Activated CD4-positive, CD25-positive, alpha-beta regulatory T cell treated with anti-CD3 and anti-CD28 coated beads, Interleukin-2, amount 50 U/mL, for 24 hours (primary cell): Measurements from ENCODE around the gene DGKZ.
"Not testable (repeated sequence)": the region's sequence is repeated elsewhere in the genome, so short reads cannot be mapped to it uniquely, and the experiment has no call there.

Experiments used
- ATAC-seq, 2 donors: fragments of 150-1000 bp; cut with Tn5 transposase; one replicate each; pipeline ENCODE4 v1.10.0; 2021; ENCODE audit warnings: mild to moderate bottlenecking in 1 of 2, moderate library complexity in 1 of 2

DGKZ gene, protein sequence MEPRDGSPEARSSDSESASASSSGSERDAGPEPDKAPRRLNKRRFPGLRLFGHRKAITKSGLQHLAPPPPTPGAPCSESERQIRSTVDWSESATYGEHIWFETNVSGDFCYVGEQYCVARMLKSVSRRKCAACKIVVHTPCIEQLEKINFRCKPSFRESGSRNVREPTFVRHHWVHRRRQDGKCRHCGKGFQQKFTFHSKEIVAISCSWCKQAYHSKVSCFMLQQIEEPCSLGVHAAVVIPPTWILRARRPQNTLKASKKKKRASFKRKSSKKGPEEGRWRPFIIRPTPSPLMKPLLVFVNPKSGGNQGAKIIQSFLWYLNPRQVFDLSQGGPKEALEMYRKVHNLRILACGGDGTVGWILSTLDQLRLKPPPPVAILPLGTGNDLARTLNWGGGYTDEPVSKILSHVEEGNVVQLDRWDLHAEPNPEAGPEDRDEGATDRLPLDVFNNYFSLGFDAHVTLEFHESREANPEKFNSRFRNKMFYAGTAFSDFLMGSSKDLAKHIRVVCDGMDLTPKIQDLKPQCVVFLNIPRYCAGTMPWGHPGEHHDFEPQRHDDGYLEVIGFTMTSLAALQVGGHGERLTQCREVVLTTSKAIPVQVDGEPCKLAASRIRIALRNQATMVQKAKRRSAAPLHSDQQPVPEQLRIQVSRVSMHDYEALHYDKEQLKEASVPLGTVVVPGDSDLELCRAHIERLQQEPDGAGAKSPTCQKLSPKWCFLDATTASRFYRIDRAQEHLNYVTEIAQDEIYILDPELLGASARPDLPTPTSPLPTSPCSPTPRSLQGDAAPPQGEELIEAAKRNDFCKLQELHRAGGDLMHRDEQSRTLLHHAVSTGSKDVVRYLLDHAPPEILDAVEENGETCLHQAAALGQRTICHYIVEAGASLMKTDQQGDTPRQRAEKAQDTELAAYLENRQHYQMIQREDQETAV

DNA sequence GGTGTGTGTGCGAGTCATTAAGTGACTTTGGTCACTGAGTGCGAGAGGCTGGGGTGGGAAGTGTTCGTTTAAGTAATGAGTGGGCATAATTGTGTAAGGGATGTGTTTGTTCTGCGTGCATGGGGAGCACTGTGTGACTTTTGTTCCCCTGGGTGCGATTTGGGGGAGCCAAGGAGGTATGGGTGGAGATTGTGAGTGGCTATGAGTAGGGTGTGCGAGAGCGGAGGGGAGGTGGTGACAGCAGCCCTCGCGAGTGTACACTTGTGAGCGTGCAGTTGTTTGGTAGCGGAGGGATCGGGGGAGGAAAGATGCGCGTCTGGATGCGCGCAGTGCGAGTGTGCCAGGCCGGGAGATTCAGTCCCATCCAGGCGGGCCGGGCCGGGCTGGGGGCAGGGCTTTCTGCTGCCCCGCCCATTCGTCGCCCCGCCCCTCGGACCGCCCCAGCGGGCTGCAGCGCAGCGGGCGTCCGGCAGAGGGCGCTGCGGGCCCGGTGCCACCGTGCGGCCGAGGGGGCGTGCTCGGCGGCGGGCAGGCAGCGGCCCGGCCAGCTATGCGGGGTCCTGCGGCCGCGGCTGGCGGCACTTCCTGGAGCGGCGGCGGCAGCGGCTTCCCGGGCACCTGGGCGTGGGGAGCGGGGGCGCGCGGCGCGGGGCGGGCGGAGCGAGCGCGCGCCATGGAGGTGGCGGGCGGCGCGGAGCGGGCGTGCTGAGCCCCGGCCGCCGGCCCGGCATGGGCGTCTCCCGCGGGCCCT is at the start of gene DGKZ:
DGKZ (plus strand) TSS at position 578 of the 751 bp plus-strand sequence. CDS start 197 bp downstream, outside the sequence.
- ATAC-seq = peak; percentile 73 to 74

GRCh38 chr11:46298699-46299433 is 48.4 kb upstream of the DGKZ start:
- no peak for ATAC-seq

- ATAC-seq = no peak
Measured at GRCh38 chr11:46299451-46299961, 47.8 kb upstream of the DGKZ start.

DNA sequence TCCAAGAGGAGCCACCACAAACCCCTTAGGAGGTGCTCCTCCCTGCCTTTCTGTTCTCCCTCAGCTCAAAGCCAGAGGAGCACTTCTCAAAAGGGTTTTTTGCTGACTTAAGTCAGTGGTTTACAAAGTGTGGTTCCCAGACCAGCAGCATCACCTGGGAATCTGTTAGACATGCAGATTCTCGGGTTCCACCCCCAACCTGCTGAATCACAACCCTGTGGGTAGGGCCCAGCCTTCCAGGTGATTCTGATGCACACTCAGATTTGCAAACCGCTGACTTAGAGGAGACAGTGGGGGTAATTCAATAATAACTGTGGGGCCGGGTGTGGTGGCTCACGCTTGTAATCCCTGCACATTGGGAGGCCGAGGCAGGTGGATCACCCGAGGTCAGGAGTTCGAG is 47.0 kb upstream of the DGKZ start:
- ATAC-seq = peak in 1 of 2 donors; percentile 18

DNA sequence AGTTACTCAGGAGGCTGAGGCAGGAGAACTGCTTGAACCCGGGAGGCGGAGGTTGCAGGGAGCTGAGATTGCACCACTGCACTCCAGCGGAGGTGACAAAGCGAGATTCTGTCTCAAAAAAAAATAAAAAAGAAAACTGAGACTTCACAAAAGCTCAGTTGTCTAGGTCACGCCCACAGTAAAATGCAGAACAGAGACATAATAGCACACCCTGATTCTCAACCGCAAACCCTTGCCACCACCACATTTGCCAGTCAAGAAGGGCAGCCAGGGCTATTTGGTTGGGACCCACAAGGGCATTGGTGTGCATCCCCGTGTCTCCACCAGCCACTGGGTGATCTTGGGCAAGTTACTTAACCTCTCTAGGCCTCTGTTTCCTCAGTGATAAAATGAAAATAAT is 44.4 kb upstream of the DGKZ start:
- ATAC-seq = no peak

- not testable (repeated sequence) for ATAC-seq
Measured at GRCh38 chr11:46304036-46304435, 43.2 kb upstream of the DGKZ start.

DNA sequence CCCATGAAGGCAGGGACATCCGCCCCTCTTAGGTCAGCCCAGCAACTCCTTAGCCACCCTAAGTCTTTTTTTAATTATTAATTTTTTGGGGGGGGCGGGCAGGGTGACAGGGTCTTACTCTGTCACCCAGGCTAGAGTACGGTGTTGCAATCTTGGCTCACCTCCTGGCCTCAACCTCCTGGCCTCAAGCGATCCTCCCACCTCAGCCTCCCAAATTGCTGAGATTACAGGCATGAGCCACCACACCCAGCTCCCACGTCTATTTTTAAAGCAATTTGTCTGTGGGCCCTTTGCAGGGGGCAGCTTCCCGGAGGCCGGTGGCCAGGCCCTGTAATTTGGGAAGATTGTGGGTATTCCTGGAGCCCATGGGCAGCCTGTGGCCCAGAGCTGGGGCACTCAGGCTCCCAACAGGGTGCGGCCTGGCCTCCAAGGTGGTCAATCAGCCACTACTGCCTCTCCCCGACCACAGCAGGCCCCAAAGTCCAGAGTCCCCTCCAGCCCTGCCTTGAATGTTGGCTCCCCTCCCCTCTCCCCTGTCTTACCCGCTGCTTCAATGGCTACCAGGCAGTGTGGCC is 42.6 kb upstream of the DGKZ start:
- ATAC-seq = no peak

DNA sequence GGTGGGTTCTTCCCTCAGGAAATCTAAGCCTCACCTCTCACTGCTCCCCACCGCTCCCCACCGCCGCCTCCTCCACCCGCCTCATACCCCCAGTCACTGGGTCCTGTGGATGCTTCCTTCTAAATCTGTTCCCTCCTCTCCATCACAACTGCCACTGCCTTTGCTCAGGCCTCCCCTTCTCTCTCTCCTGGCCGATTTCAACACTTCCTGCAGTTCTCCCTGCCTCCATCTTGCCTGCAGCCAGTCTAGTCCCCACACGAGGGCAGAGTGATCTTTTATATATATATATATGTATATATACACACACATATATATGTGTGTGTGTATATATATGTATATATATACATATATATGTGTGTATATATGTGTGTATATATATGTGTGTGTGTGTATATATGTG is 42.0 kb upstream of the DGKZ start:
- peak in 1 of 2 donors; percentile 52 for ATAC-seq

GRCh38 chr11:46306296-46306853 is 40.9 kb upstream of the DGKZ start:
- no peak for ATAC-seq

GRCh38 chr11:46307369-46307768 is 39.9 kb upstream of the DGKZ start:
- ATAC-seq = no peak

GRCh38 chr11:46307785-46308341 is 39.4 kb upstream of the DGKZ start:
- ATAC-seq = no peak

GRCh38 chr11:46308631-46309419 is 38.4 kb upstream of the DGKZ start:
- ATAC-seq = peak; percentile 68 to 82

- peak; percentile 25 to 50 for ATAC-seq
Measured at GRCh38 chr11:46309814-46310259, 37.4 kb upstream of the DGKZ start.

DNA sequence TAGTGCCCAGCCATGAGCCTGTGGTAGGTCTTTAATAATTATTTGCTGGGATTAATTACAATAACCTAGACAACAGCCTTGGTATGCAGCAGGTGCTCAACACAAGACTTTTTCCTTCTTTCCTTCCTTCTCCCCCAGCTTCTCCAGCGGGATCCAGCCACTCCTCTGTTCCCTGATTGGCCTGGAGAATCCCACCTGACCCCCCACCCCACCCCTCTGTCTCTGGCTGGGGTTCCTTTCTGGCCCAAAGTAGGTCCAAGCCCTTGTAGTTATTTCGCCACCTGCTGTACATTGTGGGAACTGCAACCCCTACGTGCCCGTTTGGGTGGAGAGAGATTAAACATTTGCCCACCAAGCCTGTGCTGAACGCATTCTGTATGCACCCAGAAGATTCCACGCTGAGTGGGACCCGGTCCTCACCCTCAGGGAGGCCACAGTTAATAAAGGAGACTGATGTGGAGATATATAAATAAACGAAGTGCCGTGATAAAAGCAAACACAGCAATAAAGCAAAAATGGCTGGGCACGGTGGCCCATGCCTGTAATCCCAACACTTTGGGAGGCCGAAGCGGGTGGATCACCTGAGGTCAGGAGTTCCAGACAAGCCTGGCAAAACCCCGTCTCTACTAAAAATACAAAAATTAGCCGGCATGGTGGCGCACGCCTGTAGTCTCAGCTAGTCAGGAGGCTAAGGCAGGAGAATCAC is 32.1 kb upstream of the DGKZ start:
- peak; percentile 58 to 80 for ATAC-seq

DNA sequence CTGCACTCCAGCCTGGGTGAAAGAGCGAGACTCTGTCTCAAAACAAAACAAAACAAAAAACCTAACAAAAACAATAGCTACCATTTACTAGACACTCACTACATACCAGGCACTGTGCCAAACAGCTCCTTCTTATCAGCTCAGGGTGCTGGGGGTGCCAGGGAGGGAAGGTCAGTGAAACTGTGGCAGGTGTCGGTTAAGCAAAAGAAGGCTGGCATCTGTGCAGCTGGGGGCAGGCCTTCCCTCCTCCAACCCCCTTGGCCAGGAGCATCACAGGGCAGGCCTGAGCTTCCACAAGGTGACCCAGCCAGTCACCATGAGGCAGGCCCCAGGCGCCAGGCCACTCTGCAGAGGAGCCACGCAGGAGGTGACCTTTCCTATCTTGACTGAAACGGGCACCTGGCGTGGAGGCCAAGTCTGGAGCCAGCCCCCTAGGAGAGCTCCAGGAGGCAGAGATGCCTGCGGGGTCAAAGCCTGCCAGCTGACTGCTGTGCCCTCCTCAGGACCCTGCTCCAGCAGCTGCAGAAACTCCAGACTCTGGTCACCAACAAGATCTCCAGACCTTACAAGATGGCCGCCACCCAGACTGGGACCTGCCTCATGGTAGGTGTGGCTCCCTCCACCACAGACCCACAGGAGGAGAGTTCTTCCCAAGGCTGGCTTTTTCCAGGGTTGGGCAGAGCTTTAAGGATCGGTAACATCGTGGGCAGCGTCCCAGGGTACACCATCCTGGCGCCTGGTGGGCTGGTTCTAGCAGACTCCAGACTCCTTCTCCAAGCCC is 31.3 kb upstream of the DGKZ start:
- ATAC-seq = no peak

- ATAC-seq = no peak
Measured at GRCh38 chr11:46319074-46319453, 28.2 kb upstream of the DGKZ start.

DNA sequence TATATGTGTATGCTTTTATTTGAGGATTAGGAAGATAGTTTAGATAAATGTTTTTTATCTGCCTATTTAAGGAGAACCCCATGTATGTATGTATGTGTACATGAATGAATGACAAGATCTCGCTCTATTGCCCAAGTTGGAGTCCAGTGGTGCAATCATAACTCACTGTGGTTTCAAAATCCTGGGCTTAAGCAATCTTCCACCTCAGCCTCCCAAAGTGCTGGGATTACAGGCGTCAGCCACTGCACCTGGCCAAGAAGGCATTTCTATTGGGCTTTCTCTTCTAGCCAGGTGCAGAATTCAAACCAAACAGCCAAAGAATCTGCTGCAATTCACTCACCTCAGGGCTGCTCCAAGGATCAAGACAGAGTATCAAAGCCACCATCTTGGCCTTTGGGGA is 25.5 kb upstream of the DGKZ start:
- no peak for ATAC-seq

DNA sequence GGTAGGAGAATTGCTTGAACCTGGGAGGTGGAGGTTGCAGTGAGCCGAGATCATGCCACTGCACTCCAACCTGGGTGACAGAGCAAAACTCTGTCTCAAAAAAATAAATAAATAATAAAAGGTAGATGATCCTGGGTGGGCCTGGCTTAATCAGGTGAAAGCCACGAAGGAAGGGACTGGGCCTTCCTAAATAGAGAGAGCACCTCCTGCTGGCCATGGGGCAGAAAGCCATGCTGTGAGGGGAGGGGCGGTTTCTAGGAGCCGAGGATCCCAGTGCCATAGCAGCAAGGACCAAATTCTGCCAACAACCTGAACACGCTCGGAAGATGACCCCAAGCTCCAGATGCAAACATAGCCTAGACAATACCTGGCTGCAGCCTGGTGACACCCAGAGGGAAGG is 24.5 kb upstream of the DGKZ start:
- ATAC-seq = no peak
